Measurements from ENCODE around the gene FAM229A.

FAM229A gene

DNA sequence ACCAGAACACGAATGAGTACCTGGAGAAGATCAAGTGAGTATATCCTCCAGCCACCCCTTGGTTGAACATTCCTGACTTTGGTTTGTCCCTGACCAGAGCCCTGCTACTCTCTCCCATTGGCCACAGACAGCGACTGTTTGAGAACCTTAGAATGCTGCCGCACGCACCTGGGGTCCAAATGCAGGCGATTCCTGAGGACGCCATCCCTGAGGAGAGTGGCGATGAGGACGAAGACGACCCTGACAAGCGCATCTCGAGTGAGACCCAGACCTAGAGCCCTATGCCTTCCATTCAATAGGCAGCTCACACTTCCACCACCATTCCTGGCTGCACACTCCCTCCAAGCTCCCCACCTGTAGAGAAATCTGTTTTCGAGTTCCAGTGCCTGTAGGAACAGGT is 30.7 kb downstream of the FAM229A start:
- no peak for DNase-seq (ENCODE audit: low read depth, low spot score)

DNA sequence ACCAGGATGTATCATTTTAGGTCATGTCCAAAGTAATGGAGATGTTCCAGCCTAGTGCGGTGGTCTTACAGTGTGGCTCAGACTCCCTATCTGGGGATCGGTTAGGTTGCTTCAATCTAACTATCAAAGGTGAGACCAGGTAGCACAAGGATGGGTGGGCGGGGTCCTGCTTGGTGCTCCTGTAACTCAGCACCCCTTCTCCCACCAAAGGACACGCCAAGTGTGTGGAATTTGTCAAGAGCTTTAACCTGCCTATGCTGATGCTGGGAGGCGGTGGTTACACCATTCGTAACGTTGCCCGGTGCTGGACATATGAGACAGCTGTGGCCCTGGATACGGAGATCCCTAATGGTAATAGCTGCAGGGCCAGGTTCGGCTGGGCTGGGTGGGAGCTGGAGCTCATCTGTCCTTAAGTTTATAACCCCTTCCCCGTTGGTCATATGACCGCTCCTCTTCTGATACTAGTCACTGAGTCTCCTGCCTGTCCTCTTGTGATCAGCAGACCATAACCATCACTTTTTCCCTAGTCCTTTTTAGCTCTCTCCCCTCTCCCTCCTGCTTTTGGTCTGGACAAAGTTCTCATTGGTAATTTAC is 31.6 kb downstream of the FAM229A start:
- no peak for DNase-seq (ENCODE audit: low read depth, low spot score)

DNA sequence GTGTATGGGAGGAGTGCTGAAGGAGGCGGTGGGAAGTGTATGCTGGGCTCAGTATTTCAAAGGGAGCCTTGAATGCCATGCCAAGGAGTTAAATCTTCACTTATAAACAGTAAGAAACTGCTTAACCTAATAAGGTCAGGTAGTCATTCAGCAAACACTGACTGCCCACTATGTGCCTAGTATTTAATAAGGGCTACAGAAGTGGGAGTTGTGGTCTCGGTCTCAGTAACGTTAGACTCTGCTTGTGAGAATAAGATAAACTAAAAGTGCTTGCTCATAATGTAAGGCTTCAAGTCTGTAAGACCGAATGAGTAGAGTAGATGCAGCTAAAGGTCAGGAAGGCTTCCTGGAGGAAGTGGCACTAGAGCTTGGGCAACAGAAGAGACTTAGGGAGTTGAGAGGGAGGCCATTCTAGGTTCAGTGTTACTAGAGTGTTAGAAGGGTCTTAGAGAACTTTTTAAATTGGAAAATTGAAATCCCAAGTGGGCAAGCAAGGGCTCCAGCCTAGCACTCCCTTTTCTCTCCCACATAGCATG is 32.3 kb downstream of the FAM229A start:
- DNase-seq (ENCODE audit: low read depth, low spot score), result no peak

DNA sequence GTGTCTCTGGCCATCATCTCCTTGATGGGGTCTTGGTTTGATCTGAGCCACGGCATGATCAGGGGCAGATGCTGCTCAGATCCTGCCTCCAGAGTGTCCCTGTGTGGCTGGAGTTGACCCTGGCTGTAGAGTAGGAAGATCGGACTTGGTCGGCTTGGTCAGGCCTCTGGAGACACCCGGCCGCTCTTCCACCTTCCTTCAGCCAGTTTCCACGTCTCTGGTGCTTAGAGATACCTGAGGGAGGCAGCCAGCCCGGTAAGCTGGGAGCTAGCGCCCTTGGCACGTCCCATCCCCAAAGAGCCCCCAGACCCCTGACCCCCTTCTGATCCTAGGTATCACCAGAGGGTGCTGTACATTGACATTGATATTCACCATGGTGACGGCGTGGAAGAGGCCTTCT is 35.1 kb downstream of the FAM229A start:
- no peak for DNase-seq (ENCODE audit: low read depth, low spot score)

DNA sequence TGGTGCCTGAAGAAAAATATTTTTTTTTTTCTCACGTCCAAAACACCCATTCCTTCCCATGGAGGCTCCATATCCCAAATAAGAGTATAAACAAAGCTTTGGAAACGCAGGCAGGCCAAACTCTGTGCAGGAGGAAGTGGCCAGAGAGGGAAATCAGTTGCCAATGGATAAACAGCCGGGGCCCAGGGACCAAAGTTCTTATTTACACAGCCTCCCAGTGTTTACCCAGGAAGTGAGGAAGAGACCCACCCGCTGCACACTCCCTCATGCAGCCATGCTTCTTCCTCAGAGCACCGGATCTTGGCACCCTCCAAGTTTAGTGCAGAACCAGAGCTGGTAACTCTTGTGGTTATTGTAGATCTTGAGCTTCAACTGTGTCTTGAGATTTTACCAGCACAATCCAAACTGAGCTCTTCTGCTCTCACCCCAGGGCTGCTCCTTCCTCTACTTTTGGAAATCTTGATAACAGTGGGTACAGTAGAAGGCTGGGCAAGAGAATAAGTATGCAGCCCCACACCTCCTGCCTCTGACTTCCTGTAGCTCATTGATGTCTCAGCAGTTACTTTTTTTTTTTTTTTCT is 40.5 kb downstream of the FAM229A start:
- no peak for DNase-seq (ENCODE audit: low read depth, low spot score)

DNA sequence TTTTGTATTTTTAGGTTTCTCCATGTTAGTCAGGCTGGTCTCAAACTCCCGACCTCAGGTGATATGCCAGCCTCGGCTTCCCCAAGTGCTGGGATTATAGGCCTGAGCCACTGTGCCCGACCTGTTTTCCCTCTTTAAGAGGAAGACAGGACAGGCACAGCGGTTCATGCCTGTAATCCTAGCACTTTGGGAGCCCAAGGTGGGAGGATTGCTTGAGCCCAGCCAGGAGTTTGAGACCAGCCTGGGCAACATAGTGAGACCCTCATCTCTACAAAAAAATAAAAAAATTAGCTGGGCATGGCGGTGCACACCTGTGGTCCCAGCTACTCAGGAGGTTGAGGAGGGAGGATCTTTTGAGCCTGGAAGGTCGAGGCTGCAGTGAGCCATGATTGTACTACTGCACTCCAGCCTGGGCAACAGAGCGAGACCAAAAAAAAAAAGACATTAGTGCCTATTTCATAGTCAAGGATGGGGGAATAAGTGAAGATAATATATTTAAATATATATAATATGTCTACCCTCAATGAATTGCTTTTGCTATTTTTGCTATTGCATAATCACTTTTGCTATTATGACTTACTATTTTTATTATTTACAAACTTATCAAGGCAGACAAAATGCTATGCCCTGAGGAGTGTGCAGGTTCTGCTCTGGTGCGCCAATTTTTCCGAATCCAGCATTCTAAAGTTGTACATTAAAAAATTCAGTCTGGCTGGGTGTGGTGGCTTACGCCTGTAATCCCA is 44.0 kb downstream of the FAM229A start:
- DNase-seq (ENCODE audit: low read depth, low spot score), result no peak

GRCh38 chr1:32316903-32317277 is 45.4 kb downstream of the FAM229A start:
- DNase-seq (ENCODE audit: low read depth, low spot score), result no peak

DNA sequence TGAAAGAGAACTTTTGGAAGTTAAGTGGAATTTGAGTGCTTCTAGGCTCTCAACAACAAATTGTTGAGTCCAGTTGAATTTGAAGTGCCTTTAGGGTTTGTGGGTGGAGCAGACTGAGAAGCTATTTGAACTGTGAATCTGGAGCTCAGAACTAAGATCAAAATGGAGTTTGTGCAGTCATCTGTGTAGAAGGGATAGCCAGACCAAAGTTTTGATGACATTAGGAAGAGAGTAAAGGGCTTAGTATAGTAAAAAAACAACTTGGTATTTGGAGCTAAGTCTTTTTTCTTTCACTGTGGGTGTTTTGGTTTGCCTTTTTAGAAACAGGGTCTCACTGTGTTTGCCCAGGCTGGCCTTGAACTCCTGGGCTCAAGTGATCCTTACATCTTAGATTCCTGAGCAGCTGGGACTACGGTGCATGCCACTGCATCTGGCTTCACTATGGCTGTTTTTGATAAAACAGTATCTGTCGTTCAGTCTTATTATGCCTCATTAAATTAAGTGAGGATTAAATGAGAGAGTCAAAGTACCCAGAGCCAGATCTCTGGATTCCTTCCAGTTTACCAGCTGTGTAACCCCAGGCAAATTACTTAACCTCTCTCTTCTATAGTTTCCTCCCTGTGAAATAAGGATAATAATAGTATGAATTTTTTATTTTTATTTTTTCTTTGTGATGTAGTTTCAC is 50.4 kb downstream of the FAM229A start:
- no peak for DNase-seq (ENCODE audit: low read depth, low spot score)

Data from activated naive CD8-positive, alpha-beta T cell treated with anti-CD3 and anti-CD28 coated beads, Interleukin-2, amount 50 U/mL, for 16 hours (primary cell).